Fibroblast of lung (primary cell): ENCODE data around the gene PPIH.
"Not testable (repeated sequence)": the region's sequence is repeated elsewhere in the genome, so short reads cannot be mapped to it uniquely, and the experiment has no call there.

Source experiments
- EZH2 ChIP-seq: IDR thresholded peaks from 2 replicates; pipeline ENCODE4 v1.5.1; 2012; ENCODE audit warnings: low read length, control low read depth, mild to moderate bottlenecking; ENCODE audit errors: missing control alignments
- TF ChIP-seq, protein P1 (sequence below), 2 donors: IDR thresholded peaks in 1 of 2; conservative IDR thresholded peaks in 1 of 2; 1 replicate in 1 of 2; 2 replicates in 1 of 2; pipeline ENCODE4 v1.5.1; 2011 to 2012; ENCODE audit warnings: low read length in 2 of 2, control low read depth in 1 of 2, inconsistent platforms in 1 of 2, low read depth in 1 of 2, mild to moderate bottlenecking in 1 of 2

GRCh38 chr1:42712808-42713207 lies 54.6 kb downstream of the PPIH start:
- TF ChIP-seq, protein P1, sequence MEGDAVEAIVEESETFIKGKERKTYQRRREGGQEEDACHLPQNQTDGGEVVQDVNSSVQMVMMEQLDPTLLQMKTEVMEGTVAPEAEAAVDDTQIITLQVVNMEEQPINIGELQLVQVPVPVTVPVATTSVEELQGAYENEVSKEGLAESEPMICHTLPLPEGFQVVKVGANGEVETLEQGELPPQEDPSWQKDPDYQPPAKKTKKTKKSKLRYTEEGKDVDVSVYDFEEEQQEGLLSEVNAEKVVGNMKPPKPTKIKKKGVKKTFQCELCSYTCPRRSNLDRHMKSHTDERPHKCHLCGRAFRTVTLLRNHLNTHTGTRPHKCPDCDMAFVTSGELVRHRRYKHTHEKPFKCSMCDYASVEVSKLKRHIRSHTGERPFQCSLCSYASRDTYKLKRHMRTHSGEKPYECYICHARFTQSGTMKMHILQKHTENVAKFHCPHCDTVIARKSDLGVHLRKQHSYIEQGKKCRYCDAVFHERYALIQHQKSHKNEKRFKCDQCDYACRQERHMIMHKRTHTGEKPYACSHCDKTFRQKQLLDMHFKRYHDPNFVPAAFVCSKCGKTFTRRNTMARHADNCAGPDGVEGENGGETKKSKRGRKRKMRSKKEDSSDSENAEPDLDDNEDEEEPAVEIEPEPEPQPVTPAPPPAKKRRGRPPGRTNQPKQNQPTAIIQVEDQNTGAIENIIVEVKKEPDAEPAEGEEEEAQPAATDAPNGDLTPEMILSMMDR (conservative IDR thresholded peaks at IDR 0.05 in 1 of 2, IDR thresholded peaks at IDR 0.05 in 1 of 2; ENCODE audit: low read depth in 1 of 2, low read length in 2 of 2), result not testable (repeated sequence)
- not testable (repeated sequence) for TF ChIP-seq EZH2
